ENCODE measurements around the gene TJP2. TPM values are rescaled to one million over a fixed set of nuclear protein-coding genes. Genes with fewer than 3 reads are reported as not detected.

Gene TJP2
- total RNA-seq, 2 donors from 2014 or later = 60.2 to 79.1 TPM

DNA sequence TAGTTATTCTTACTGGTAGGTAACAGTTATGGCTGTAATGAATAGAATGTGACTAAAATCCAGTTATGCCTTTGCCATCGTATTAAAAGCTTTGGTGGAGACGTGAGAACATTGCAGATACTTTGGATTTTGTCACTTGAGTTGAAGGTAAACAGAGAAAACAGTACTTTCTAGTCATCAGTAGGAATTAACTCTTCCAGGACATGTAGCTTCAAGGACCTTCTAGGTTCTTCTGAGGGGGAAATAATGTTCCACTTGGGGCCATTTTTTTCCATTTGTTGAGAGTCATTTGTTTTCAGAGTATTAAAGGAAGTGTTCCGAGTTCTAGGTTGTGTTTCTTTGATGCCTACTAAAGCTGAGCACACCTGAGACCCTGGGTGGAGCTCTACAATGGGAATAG is 6.1 kb downstream of the TJP2 start:
- H3K9me3 ChIP-seq = no peaks in the 10 kb centered on the region
- intact Hi-C loops (cut with DNase I) = no loop called here
- H3K4me3 ChIP-seq = no peak overlapping the region
- H3K27ac ChIP-seq = peak overlapping the region; percentile 6 to 86 (median 58)
- H3K27me3 ChIP-seq = no peaks in the 10 kb centered on the region
- TF ChIP-seq, protein P1, sequence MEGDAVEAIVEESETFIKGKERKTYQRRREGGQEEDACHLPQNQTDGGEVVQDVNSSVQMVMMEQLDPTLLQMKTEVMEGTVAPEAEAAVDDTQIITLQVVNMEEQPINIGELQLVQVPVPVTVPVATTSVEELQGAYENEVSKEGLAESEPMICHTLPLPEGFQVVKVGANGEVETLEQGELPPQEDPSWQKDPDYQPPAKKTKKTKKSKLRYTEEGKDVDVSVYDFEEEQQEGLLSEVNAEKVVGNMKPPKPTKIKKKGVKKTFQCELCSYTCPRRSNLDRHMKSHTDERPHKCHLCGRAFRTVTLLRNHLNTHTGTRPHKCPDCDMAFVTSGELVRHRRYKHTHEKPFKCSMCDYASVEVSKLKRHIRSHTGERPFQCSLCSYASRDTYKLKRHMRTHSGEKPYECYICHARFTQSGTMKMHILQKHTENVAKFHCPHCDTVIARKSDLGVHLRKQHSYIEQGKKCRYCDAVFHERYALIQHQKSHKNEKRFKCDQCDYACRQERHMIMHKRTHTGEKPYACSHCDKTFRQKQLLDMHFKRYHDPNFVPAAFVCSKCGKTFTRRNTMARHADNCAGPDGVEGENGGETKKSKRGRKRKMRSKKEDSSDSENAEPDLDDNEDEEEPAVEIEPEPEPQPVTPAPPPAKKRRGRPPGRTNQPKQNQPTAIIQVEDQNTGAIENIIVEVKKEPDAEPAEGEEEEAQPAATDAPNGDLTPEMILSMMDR (IDR thresholded peaks at IDR 0.05) = no peak
- TF ChIP-seq POLR2A (IDR thresholded peaks at IDR 0.05) = no peak
- ATAC-seq (no peak), DNase-seq (no peak)
- peaks cover 51% of the 10 kb centered on the region for H3K4me1 ChIP-seq
- H3K36me3 ChIP-seq (replicated peaks in 1 of 2; ENCODE audit: insufficient read depth in 1 of 2, low read depth in 2 of 2) = no peaks in the 10 kb centered on the region
- WGBS, 2 donors = 49 to 59% methylated on average over 3 of the region's 3 CpGs

DNA sequence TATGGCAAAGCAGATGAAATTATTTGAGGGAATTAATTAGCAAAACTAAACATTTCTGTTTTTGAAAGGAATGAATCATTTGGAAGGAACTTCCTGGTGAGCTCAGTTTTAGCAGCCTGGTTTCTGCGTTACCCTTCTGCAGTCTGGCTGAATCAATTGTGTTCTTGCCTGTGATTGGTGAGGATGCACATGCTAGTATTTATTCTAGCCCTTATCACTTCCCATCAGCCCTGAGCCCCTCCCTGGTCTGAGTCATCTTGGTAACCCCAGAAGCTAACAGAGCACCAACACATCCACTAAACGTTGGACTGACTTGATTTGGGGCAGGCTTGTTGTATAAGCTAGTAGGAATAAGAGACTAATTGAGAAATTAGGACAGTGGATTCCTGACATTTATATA is 6.6 kb downstream of the TJP2 start:
- peak; percentile 30 to 77 (median 48) for DNase-seq
- TF ChIP-seq, protein P1 (IDR thresholded peaks at IDR 0.05) = no peak
- peak in 1 of 3 donors; percentile 7 for TF ChIP-seq POLR2A (IDR thresholded peaks at IDR 0.05)
- Histone ChIP-seq H3K9me3 (no peaks in the 10 kb centered on the region), H3K27me3 (no peaks in the 10 kb centered on the region), H3K4me3 (no peak overlapping the region), H3K36me3 (replicated peaks in 1 of 2; ENCODE audit: insufficient read depth in 1 of 2, low read depth in 2 of 2) (no peaks in the 10 kb centered on the region), H3K4me1 (peaks cover 47% of the 10 kb centered on the region), H3K27ac (peak overlapping the region; percentile 6 to 86 (median 58))
- 6 to 18% methylated on average over 2 of the region's 2 CpGs for WGBS, 2 donors
- intact Hi-C loops (cut with DNase I) = no loop called here
- ATAC-seq = peak; percentile 87

DNA sequence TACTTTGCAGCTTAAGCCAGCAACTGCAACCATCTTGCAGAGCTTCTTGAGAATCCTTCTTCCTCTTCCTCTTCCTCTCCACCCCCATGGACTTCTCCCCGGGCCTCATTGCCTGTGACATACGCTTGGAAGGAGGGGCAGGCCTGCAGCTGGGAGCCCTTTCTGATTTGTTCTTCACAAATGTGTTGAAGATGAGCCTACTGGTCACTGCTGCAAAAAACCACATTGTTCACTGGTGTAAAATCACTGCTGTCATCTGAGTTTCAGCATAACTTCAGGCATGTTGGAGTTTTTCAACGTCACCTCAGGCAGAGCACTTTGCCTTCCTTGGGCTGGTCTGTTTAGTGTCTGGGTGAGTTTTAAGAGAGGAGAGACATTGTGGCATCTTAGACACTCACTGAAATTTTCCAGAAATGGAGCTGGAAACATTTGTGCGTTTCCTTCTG is 7.9 kb downstream of the TJP2 start:
- intact Hi-C loops (cut with DNase I) = no loop called here
- peak overlapping the region in 1 of 4 donors; percentile 86 for H3K27ac ChIP-seq
- H3K9me3 ChIP-seq = no peaks in the 10 kb centered on the region
- WGBS, 2 donors = 66 to 73% methylated on average over 4 of the region's 4 CpGs
- no peaks in the 10 kb centered on the region for H3K36me3 ChIP-seq (replicated peaks in 1 of 2; ENCODE audit: insufficient read depth in 1 of 2, low read depth in 2 of 2)
- DNase-seq (peak in 1 of 4 donors; percentile 25), ATAC-seq (no peak)
- H3K4me3 ChIP-seq = no peak overlapping the region
- no peaks in the 10 kb centered on the region for H3K27me3 ChIP-seq
- TF ChIP-seq, protein P1 (IDR thresholded peaks at IDR 0.05) = no peak
- TF ChIP-seq POLR2A (IDR thresholded peaks at IDR 0.05) = no peak
- H3K4me1 ChIP-seq = peaks cover 48% of the 10 kb centered on the region

DNA sequence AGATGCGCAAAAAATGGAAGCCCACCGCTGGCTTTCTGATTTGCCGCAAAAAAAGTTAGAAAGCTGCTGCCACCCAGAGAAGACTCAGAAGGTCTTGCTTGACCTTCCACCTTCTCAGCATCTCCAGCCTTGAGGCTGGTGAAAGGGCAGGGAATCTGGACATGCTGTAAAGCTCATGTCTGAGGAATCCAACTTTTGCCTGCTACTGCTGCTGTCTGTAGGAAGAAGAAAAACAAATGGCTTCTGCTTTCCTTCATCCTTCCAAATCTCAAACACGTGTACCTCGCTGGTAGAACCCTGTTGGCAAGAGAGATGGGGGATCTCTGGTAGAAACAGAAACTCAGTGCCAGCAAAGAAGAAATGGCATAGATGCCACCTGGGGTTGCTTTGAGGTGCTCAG is 10.2 kb downstream of the TJP2 start:
- Histone ChIP-seq H3K4me3 (no peak overlapping the region), H3K36me3 (replicated peaks in 1 of 2; ENCODE audit: insufficient read depth in 1 of 2, low read depth in 2 of 2) (no peaks in the 10 kb centered on the region), H3K4me1 (peaks cover 49% of the 10 kb centered on the region), H3K9me3 (no peaks in the 10 kb centered on the region), H3K27ac (no peak overlapping the region), H3K27me3 (no peaks in the 10 kb centered on the region)
- 90 to 94% methylated on average over 5 of the region's 5 CpGs for WGBS, 2 donors
- no peak for DNase-seq
- TF ChIP-seq, protein P1 (IDR thresholded peaks at IDR 0.05) = no peak
- TF ChIP-seq POLR2A (IDR thresholded peaks at IDR 0.05) = no peak
- no peak for ATAC-seq
- intact Hi-C loops (cut with DNase I) = no loop called here
